WTC11 (cell line): Measurements from ENCODE around the gene OR6N1. TPM values are rescaled to one million over a fixed set of nuclear protein-coding genes. Genes with fewer than 3 reads are reported as not detected.

Experiments used
- ATAC-seq: fragments of 200-7000 bp; cut with Tn5 transposase; 2 replicates; pipeline ENCODE4 v1.10.0; 2021; ENCODE audit warnings: mild to moderate bottlenecking, moderate library complexity
- CTCF ChIA-PET: fragments of 300-600 bp; sonication (Branson Sonifier 250); formaldehyde crosslinking; loops from one replicate; lab custom pipeline; 2021; ENCODE audit warnings: antibody characterized with exemption; lab: Charles Lee
- POLR2A ChIA-PET: fragments of 350-600 bp; sonication (Branson Sonifier 250); formaldehyde crosslinking; loops from one replicate; lab custom pipeline; 2021; ENCODE audit warnings: antibody characterized with exemption; lab: Charles Lee
- DNase-seq: peaks from one replicate; pipeline ENCODE4 v3.0.0; 2021; ENCODE audit warnings: low spot score
- H3K27ac Mint-ChIP-seq: 2 replicates; pipeline ENCODE4 v1.8.0; 2021; ENCODE audit warnings: mixed read lengths
- H3K27me3 Mint-ChIP-seq: 2 replicates; pipeline ENCODE4 v1.8.0; 2021; ENCODE audit warnings: low read depth, mild to moderate bottlenecking, moderate library complexity, mixed read lengths
- H3K36me3 Mint-ChIP-seq: 2 replicates; pipeline ENCODE4 v1.8.0; 2021; ENCODE audit warnings: mixed read lengths
- H3K4me1 Mint-ChIP-seq: 2 replicates; pipeline ENCODE4 v1.8.0; 2022; ENCODE audit warnings: mixed read lengths
- H3K4me3 Mint-ChIP-seq: 2 replicates; pipeline ENCODE4 v1.8.0; 2021; ENCODE audit warnings: mild to moderate bottlenecking, moderate library complexity, mixed read lengths
- H3K9me3 Mint-ChIP-seq: 2 replicates; pipeline ENCODE4 v1.8.0; 2021; ENCODE audit warnings: mixed read lengths
- AFF4 ChIP-seq: sonication (generic); formaldehyde crosslinking; IDR thresholded peaks from 2 replicates; pipeline ENCODE4 v1.8.1; 2023; ENCODE audit warnings: mild to moderate bottlenecking, missing genetic modification reagents, borderline replicate concordance
- AR ChIP-seq: fragments of 250-450 bp; sonication (Bioruptor Pico); IDR thresholded peaks from 2 replicates; pipeline ENCODE4 v1.9.0; 2021; ENCODE audit warnings: mild to moderate bottlenecking
- ATF1 ChIP-seq: sonication (generic); formaldehyde crosslinking; IDR thresholded peaks from 2 replicates; pipeline ENCODE4 v1.8.1; 2023; ENCODE audit warnings: mild to moderate bottlenecking, moderate library complexity, missing genetic modification reagents
- ATF6 ChIP-seq: sonication (generic); formaldehyde crosslinking; IDR thresholded peaks from 2 replicates; pipeline ENCODE4 v1.8.1; 2023; ENCODE audit warnings: mild to moderate bottlenecking, missing genetic modification reagents
- CDX4 ChIP-seq: fragments of 250-450 bp; sonication (Bioruptor Pico); IDR thresholded peaks from 2 replicates; pipeline ENCODE4 v1.9.0; 2021; ENCODE audit warnings: moderate library complexity, mild to moderate bottlenecking, inconsistent platforms, borderline replicate concordance
- EMX1 ChIP-seq: fragments of 250-450 bp; sonication (Bioruptor Pico); IDR thresholded peaks from 2 replicates; pipeline ENCODE4 v1.8.0; 2021; ENCODE audit warnings: mild to moderate bottlenecking
- ESRRA ChIP-seq: sonication (generic); formaldehyde crosslinking; IDR thresholded peaks from 2 replicates; pipeline ENCODE4 v1.8.1; 2022; ENCODE audit warnings: mild to moderate bottlenecking, missing genetic modification reagents, borderline replicate concordance
- FOXK1 ChIP-seq: sonication (generic); formaldehyde crosslinking; IDR thresholded peaks from 2 replicates; pipeline ENCODE4 v1.8.0; 2022; ENCODE audit warnings: mild to moderate bottlenecking, moderate library complexity, missing genetic modification reagents
- GRHL2 ChIP-seq: fragments of 250-450 bp; sonication (Bioruptor Pico); IDR thresholded peaks from 2 replicates; pipeline ENCODE4 v1.8.0; 2022; ENCODE audit warnings: mild to moderate bottlenecking, moderate library complexity; ENCODE audit not compliant: insufficient replicate concordance, severe bottlenecking
- GTF2I ChIP-seq: fragments of 250-450 bp; sonication (Bioruptor Pico); conservative IDR thresholded peaks from 2 replicates; pipeline ENCODE4 v1.4.0; 2021; ENCODE audit warnings: mild to moderate bottlenecking
- JAZF1 ChIP-seq: fragments of 250-450 bp; sonication (Bioruptor Pico); IDR thresholded peaks from 2 replicates; pipeline ENCODE4 v1.9.0; 2021; ENCODE audit warnings: moderate library complexity, mild to moderate bottlenecking, inconsistent platforms
- MXD4 ChIP-seq: fragments of 250-450 bp; sonication (Bioruptor Pico); IDR thresholded peaks from 2 replicates; pipeline ENCODE4 v1.8.0; 2021; ENCODE audit warnings: mild to moderate bottlenecking, moderate library complexity, borderline replicate concordance
- PRRX2 ChIP-seq: fragments of 250-450 bp; sonication (Bioruptor Pico); IDR thresholded peaks from 2 replicates; pipeline ENCODE4 v1.8.0; 2021; ENCODE audit warnings: mild to moderate bottlenecking
- TP53 ChIP-seq: sonication (generic); formaldehyde crosslinking; IDR thresholded peaks from 2 replicates; pipeline ENCODE4 v1.8.1; 2023; ENCODE audit warnings: mild to moderate bottlenecking, missing genetic modification reagents
- USF2 ChIP-seq: sonication (generic); formaldehyde crosslinking; IDR thresholded peaks from 2 replicates; pipeline ENCODE4 v1.8.1; 2023; ENCODE audit warnings: mild to moderate bottlenecking, missing genetic modification reagents, moderate library complexity
- ZNF263 ChIP-seq: sonication (generic); formaldehyde crosslinking; IDR thresholded peaks from 2 replicates; pipeline ENCODE4 v1.8.1; 2022; ENCODE audit warnings: low read depth, mild to moderate bottlenecking, moderate library complexity, missing genetic modification reagents
- ZNF512 ChIP-seq: sonication (generic); formaldehyde crosslinking; IDR thresholded peaks from 2 replicates; pipeline ENCODE4 v1.8.1; 2022; ENCODE audit warnings: missing genetic modification reagents, borderline replicate concordance
- total RNA-seq: library from RNA; stranded (reverse); gene quantifications from 3 replicates; pipeline ENCODE4 v1.2.3, GENCODE V29; 2021

OR6N1 gene
- total RNA-seq, 1 experiment from 2014 or later, result not detected

- DNase-seq, result no peak
- no peak within 1 kb of the TSS for H3K27ac Mint-ChIP-seq
- POLR2A ChIA-PET, result no interaction called here
- ATAC-seq, result no peak
- no peak for TF ChIP-seq GTF2I
- no peak for TF ChIP-seq MXD4 (CRISPR knock-in tag)
- no peak for TF ChIP-seq AFF4
- no peak for TF ChIP-seq ZNF512 (CRISPR knock-in tag)
- no peak for TF ChIP-seq AR (CRISPR knock-in tag)
- no peak for TF ChIP-seq GRHL2
- TF ChIP-seq EMX1 (CRISPR knock-in tag), result no peak
- no peak for TF ChIP-seq ESRRA
- TF ChIP-seq ATF6 (CRISPR knock-in tag), result no peak
- no peak for TF ChIP-seq TP53
- TF ChIP-seq FOXK1 (CRISPR knock-in tag), result no peak
- no peak for TF ChIP-seq ATF1 (CRISPR knock-in tag)
- no peak for TF ChIP-seq ZNF263 (CRISPR knock-in tag)
- CTCF ChIA-PET, result no interaction called here
- no peaks in the 10 kb centered on the region for H3K36me3 Mint-ChIP-seq
- H3K4me3 Mint-ChIP-seq, result no peak within 1 kb of the TSS
- H3K4me1 Mint-ChIP-seq, result 0 out of 2 replicates have a peak, but pooled peaks cover 6% of the 10 kb centered on the region
- H3K27me3 Mint-ChIP-seq, result no peaks in the 10 kb centered on the region
- peaks cover 11% of the 10 kb centered on the region for H3K9me3 Mint-ChIP-seq
These were observed 17.6 kb downstream of the OR6N1 start, which contains the start of gene OR6K6 for GRCh38 chr1:158754420-158754819. Gene OR6K6 (plus strand): TSS chr1:158754720. CDS start chr1:158754888, 168 bp downstream.

GRCh38 chr1:158752155-158752712 is 19.8 kb downstream of the OR6N1 start:
- no peak for DNase-seq
- H3K4me1 Mint-ChIP-seq, result 0 out of 2 replicates have a peak, but pooled peaks cover 6% of the 10 kb centered on the region
- H3K27me3 Mint-ChIP-seq, result no peaks in the 10 kb centered on the region
- no peaks in the 10 kb centered on the region for H3K36me3 Mint-ChIP-seq
- TF ChIP-seq PRRX2, result no peak
- TF ChIP-seq JAZF1, result no peak
- TF ChIP-seq USF2 (CRISPR knock-in tag), result no peak
- TF ChIP-seq CDX4 (CRISPR knock-in tag), result no peak
- no peak for TF ChIP-seq EMX1 (CRISPR knock-in tag)
- TF ChIP-seq, all 79 proteins: peak for 0
- ChIA-PET CTCF (no interaction called here), POLR2A (no interaction called here)
- no peak overlapping the region for H3K4me3 Mint-ChIP-seq
- ATAC-seq, result no peak
- H3K27ac Mint-ChIP-seq, result no peak overlapping the region
- H3K9me3 Mint-ChIP-seq, result peaks cover 6% of the 10 kb centered on the region
